SU-DHL-6 (cell line): Measurements from ENCODE around the gene FBXO42.
A peak's percentile ranks its signal among the peaks of the same experiment; 100 is the strongest.

Experiments
- H2AFZ ChIP-seq: fragments of 200-600 bp; sonication (generic); 2 replicates; pipeline ENCODE4 v1.6.1; 2014; ENCODE audit warnings: low read depth, mild to moderate bottlenecking, moderate library complexity, mixed read lengths, antibody characterized with exemption, low read length; ENCODE audit not compliant: severe bottlenecking
- H3F3A ChIP-seq: fragments of 200-600 bp; shearing (Covaris generic); 2 replicates; pipeline ENCODE4 v1.6.0; 2016; ENCODE audit warnings: antibody characterized with exemption, mild to moderate bottlenecking; ENCODE audit not compliant: insufficient read depth
- H3K27ac ChIP-seq: fragments of 200-600 bp; sonication (generic); 2 replicates; pipeline ENCODE4 v1.5.1; 2016; ENCODE audit warnings: low read depth, mild to moderate bottlenecking, low read length, moderate library complexity, mixed read lengths
- H3K27me3 ChIP-seq: fragments of 200-600 bp; sonication (generic), shearing (Covaris generic); 2 replicates; pipeline ENCODE4 v1.6.0; 2014; ENCODE audit warnings: mild to moderate bottlenecking, low read length
- H3K36me3 ChIP-seq: fragments of 200-600 bp; sonication (generic); 2 replicates; pipeline ENCODE4 v1.6.1; 2014; ENCODE audit warnings: mild to moderate bottlenecking, low read length, mixed read lengths
- H3K4me2 ChIP-seq: fragments of 300-600, 200-600 bp; shearing (Covaris generic), sonication (generic); 2 replicates; pipeline ENCODE4 v1.6.0; 2014; ENCODE audit warnings: low read length, low read depth, mild to moderate bottlenecking; ENCODE audit not compliant: poor library complexity, severe bottlenecking
- H3K4me3 ChIP-seq: fragments of 200-600 bp; sonication (generic); 2 replicates; pipeline ENCODE4 v1.5.1; 2014; ENCODE audit warnings: antibody characterized with exemption, low read length, mild to moderate bottlenecking, mixed read lengths; ENCODE audit not compliant: insufficient read depth, poor library complexity, severe bottlenecking
- H3K79me2 ChIP-seq: fragments of 200-600 bp; sonication (generic); 2 replicates; pipeline ENCODE4 v1.6.1; 2014; ENCODE audit warnings: mild to moderate bottlenecking, low read length, moderate library complexity; ENCODE audit not compliant: insufficient read depth
- H3K9ac ChIP-seq: fragments of 200-600 bp; sonication (generic); 2 replicates; pipeline ENCODE4 v1.7.0; 2014; ENCODE audit warnings: mild to moderate bottlenecking, low read length
- H3K9me2 ChIP-seq: fragments of 200-600 bp; sonication (generic); replicated peaks from 2 replicates; pipeline ENCODE4 v1.6.1; 2014; ENCODE audit warnings: low read length; ENCODE audit not compliant: insufficient read depth
- H3K9me3 ChIP-seq: fragments of 200-600 bp; sonication (generic); 2 replicates; pipeline ENCODE4 v1.6.1; 2014; ENCODE audit warnings: low read length, mixed read lengths; ENCODE audit not compliant: insufficient read depth
- H4K20me1 ChIP-seq: fragments of 200-600 bp; sonication (generic); 2 replicates; pipeline ENCODE4 v1.6.1; 2014; ENCODE audit warnings: low read depth, mild to moderate bottlenecking, antibody characterized with exemption, low read length, moderate library complexity, mixed read lengths
- EZH2phosphoT487 ChIP-seq: fragments of 200-600 bp; sonication (generic), shearing (Covaris generic); conservative IDR thresholded peaks from 2 replicates; pipeline ENCODE4 v1.6.1; 2018; ENCODE audit warnings: mild to moderate bottlenecking, antibody characterized with exemption, low read length, moderate library complexity, mixed read lengths
- TF ChIP-seq, protein P1 (sequence below): fragments of 200-600 bp; sonication (generic); IDR thresholded peaks from one replicate; pipeline ENCODE4 v1.5.1; 2017; ENCODE audit warnings: antibody characterized with exemption, mild to moderate bottlenecking, low read length, moderate library complexity; ENCODE audit not compliant: insufficient read depth, poor library complexity, severe bottlenecking

The FBXO42 gene

DNA sequence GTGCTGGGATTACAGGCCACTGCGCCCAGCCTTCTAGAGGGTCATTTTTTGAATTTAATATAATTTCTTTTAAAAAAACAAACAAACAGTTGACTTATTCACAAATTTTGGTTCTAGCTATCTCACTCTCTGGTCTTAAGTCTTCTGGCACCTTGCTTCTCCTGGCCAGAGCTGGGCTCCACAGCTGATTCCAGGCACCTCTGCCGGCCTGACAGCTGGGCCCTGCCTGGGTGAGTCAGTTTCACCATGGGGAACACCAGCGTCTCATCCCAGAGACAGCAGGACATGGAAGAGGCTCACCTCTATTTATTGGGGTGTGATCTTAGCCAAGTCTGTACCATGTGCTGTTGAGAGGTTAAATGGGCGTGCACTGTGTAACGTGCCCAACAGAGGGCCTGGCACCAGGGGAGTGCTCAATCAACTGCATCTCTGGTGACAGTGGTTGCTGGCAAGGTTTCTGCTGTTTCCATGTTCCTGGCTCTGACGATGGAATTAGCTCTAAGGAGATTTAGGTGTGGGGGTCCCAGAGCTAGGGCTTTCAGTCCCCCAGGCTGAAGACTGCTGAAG is 116.3 kb downstream of the FBXO42 start:
- no peaks in the 10 kb centered on the region for H3K9me2 ChIP-seq
- H3K4me2 ChIP-seq: peak overlapping the region; percentile 93
- H3K9me3 ChIP-seq: no peaks in the 10 kb centered on the region
- H3K79me2 ChIP-seq: no peaks in the 10 kb centered on the region
- no peaks in the 10 kb centered on the region for H3K36me3 ChIP-seq
- peak overlapping the region; percentile 65 for H2AFZ ChIP-seq
- no peaks in the 10 kb centered on the region for H4K20me1 ChIP-seq
- peaks cover 3% of the 10 kb centered on the region; the same call in 1 of the 2 replicates for H3F3A ChIP-seq
- peak overlapping the region; percentile 7; the same call in 1 of the 2 replicates for H3K27ac ChIP-seq
- TF ChIP-seq EZH2phosphoT487: no peak
- TF ChIP-seq, protein P1, sequence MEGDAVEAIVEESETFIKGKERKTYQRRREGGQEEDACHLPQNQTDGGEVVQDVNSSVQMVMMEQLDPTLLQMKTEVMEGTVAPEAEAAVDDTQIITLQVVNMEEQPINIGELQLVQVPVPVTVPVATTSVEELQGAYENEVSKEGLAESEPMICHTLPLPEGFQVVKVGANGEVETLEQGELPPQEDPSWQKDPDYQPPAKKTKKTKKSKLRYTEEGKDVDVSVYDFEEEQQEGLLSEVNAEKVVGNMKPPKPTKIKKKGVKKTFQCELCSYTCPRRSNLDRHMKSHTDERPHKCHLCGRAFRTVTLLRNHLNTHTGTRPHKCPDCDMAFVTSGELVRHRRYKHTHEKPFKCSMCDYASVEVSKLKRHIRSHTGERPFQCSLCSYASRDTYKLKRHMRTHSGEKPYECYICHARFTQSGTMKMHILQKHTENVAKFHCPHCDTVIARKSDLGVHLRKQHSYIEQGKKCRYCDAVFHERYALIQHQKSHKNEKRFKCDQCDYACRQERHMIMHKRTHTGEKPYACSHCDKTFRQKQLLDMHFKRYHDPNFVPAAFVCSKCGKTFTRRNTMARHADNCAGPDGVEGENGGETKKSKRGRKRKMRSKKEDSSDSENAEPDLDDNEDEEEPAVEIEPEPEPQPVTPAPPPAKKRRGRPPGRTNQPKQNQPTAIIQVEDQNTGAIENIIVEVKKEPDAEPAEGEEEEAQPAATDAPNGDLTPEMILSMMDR: peak; percentile 32
- peak overlapping the region; percentile 62 for H3K4me3 ChIP-seq
- peak overlapping the region; percentile 61 for H3K9ac ChIP-seq
- no peaks in the 10 kb centered on the region for H3K27me3 ChIP-seq

DNA sequence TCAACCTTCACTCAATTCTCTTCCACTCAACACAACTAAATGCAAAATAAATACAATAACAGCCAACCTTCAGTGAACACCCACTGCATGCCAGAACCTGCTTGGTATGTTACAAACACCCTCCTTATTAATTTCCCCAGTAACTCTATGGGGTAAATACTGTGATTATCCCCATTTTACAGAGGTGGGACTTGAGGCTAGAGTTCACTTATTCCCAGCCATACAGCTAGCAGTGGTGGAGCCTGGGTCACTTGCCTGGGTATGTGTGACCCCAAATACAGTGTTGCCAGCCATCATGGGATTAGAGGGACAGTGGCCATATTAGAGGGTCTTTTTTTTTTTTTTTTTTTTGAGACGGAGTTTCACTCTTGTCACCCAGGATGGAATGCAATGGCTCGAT is 116.9 kb downstream of the FBXO42 start:
- Histone ChIP-seq H3K79me2 (no peaks in the 10 kb centered on the region), H3K36me3 (no peaks in the 10 kb centered on the region), H3K27ac (no peak overlapping the region), H3K9me2 (no peaks in the 10 kb centered on the region), H2AFZ (no peak overlapping the region), H3F3A (peaks cover 3% of the 10 kb centered on the region; the same call in 1 of the 2 replicates), H4K20me1 (no peaks in the 10 kb centered on the region), H3K4me3 (no peak overlapping the region), H3K4me2 (no peak overlapping the region), H3K27me3 (no peaks in the 10 kb centered on the region), H3K9ac (no peak overlapping the region), H3K9me3 (no peaks in the 10 kb centered on the region)
- TF ChIP-seq EZH2phosphoT487: no peak
- TF ChIP-seq, protein P1: no peak

DNA sequence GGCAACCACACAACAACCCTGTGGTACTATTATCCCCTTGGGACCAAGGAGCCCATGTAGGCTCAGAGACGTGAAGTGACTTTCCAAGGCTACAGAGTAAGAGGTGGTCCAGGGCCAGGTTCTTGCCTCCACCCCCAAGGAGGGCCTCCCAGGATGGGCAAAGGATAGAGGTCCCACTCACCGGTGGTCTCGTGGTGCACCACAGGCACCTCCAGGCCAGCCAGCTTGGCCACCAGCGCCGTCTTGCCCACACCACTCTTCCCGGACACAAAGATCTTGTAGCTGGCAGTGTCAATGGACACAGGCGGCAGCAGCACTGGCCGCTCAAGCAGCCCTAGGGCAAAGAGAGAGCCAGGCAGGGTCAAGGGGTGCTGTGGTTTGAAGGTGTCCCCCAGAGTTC is 118.8 kb downstream of the FBXO42 start:
- Histone ChIP-seq H3F3A (peaks cover 3% of the 10 kb centered on the region; the same call in 1 of the 2 replicates), H3K9me2 (no peaks in the 10 kb centered on the region), H3K9me3 (no peaks in the 10 kb centered on the region), H3K36me3 (no peaks in the 10 kb centered on the region), H3K4me2 (no peak overlapping the region), H4K20me1 (no peaks in the 10 kb centered on the region), H3K4me3 (no peak overlapping the region), H3K79me2 (no peaks in the 10 kb centered on the region), H3K9ac (no peak overlapping the region), H3K27me3 (no peaks in the 10 kb centered on the region), H3K27ac (no peak overlapping the region), H2AFZ (no peak overlapping the region)
- TF ChIP-seq EZH2phosphoT487: no peak

DNA sequence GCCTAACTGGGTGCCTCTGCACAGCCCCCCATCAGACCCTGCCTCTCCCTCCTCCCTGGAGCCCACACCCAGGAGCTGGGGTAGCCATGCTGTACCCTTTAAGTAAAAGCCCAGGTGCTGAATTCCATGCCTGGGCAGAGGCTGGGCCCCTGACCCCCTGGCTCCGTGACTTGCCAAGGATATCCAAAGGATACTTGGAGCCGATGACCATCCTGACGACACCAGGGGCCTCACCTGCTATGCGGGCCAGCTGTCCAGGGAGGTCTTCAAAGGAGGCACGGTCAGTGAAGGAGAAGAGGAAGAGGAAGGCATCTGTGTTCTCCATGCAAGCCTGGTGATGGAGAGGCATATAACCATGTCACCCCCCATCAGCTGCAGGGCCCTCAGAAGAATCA is 120.0 kb downstream of the FBXO42 start:
- H3F3A ChIP-seq: peaks cover 3% of the 10 kb centered on the region; the same call in 1 of the 2 replicates
- no peak overlapping the region for H2AFZ ChIP-seq
- H3K27ac ChIP-seq: no peak overlapping the region
- H3K4me3 ChIP-seq: no peak overlapping the region
- no peaks in the 10 kb centered on the region for H3K79me2 ChIP-seq
- no peaks in the 10 kb centered on the region for H4K20me1 ChIP-seq
- no peaks in the 10 kb centered on the region for H3K9me3 ChIP-seq
- TF ChIP-seq EZH2phosphoT487: no peak
- TF ChIP-seq, protein P1: no peak
- H3K36me3 ChIP-seq: no peaks in the 10 kb centered on the region
- no peak overlapping the region for H3K4me2 ChIP-seq
- H3K9ac ChIP-seq: no peak overlapping the region
- no peaks in the 10 kb centered on the region for H3K27me3 ChIP-seq
- H3K9me2 ChIP-seq: no peaks in the 10 kb centered on the region
